ENCODE data around the gene ANGPTL8.

The ANGPTL8 gene

GRCh38 chr19:11232555-11232954 lies 6.9 kb upstream of the ANGPTL8 start:
- CTCF ChIA-PET, result interaction anchor here (0.9 kb wide), 1 partner anchor 11 kb away, joined by 3 read pairs; no protein-coding TSS in a partner anchor
- DNase-seq (ENCODE audit: low read depth, low spot score), result no peak
- POLR2A ChIA-PET, result no interaction called here
- no peak overlapping the region for H3K4me3 ChIP-seq (ENCODE audit: low read depth, low read length)
- TF ChIP-seq CTCF (IDR thresholded peaks at IDR 0.05; ENCODE audit: insufficient read depth, low read length, missing control alignments), result no peak

GRCh38 chr19:11233073-11233472 lies 6.3 kb upstream of the ANGPTL8 start:
- no peak overlapping the region for H3K4me3 ChIP-seq (ENCODE audit: low read depth, low read length)
- POLR2A ChIA-PET, result no interaction called here
- TF ChIP-seq CTCF (IDR thresholded peaks at IDR 0.05; ENCODE audit: insufficient read depth, low read length, missing control alignments), result no peak
- CTCF ChIA-PET, result no interaction called here
- DNase-seq (ENCODE audit: low read depth, low spot score), result no peak

DNA sequence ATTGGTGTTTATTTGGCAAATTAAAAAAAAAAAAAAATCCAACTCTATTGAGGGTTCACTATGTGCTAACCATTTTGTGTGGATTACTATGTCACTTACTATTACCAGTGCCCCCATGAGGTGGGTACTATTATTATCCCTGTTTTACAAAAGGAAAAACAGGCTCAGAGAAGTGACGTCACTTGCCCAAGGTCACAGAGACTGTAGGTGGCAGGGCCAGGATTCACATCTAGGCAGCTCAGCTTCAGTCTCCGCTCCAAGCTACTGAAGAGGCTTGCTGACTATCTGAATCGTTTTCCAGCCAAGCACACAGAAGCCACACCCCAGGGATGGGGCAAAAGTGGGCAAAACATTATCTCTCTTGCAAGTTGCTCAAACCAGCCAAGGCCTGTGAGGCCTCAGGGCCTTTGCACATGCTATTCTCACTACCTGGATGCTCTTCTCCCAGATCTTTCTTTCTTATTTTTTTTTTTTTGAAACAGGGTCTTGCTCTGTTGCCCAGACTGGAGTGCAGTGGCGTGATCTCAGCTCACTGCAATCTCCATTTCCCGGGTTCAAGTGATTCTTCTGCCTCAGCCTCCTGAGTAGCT lies 4.8 kb upstream of the ANGPTL8 start:
- DNase-seq (ENCODE audit: low read depth, low spot score), result no peak
- TF ChIP-seq CTCF (IDR thresholded peaks at IDR 0.05; ENCODE audit: insufficient read depth, low read length, missing control alignments), result no peak
- POLR2A ChIA-PET, result no interaction called here
- H3K4me3 ChIP-seq (ENCODE audit: low read depth, low read length), result no peak overlapping the region
- CTCF ChIA-PET, result no interaction called here

- POLR2A ChIA-PET, result no interaction called here
- no peak for DNase-seq (ENCODE audit: low read depth, low spot score)
- no peak for TF ChIP-seq CTCF (IDR thresholded peaks at IDR 0.05; ENCODE audit: insufficient read depth, low read length, missing control alignments)
- CTCF ChIA-PET, result no interaction called here
- no peak overlapping the region for H3K4me3 ChIP-seq (ENCODE audit: low read depth, low read length)
These were observed 2.8 kb upstream of the ANGPTL8 start for GRCh38 chr19:11236324-11237301.

DNA sequence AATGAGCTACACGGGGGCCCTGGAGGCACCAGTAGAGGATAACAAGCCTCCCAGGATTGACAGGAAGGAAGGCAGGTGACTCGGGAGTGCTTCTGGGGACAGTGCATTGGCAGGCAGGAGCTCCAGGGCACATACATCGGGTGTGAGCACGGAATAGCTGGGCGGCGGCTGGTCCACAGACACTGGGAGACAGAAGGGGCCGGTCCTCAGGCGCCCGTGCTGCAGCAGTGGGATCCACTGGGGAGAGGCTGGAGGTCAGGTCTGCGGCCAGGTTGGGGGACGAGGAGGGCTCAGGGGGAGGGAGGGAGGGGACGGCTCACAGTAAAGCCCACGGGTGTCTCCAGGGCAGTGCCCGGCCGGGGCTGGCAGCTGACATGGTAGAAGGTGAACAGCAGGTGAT lies 2.1 kb upstream of the ANGPTL8 start:
- TF ChIP-seq CTCF (IDR thresholded peaks at IDR 0.05; ENCODE audit: insufficient read depth, low read length, missing control alignments), result no peak
- H3K4me3 ChIP-seq (ENCODE audit: low read depth, low read length), result no peak overlapping the region
- ChIA-PET CTCF (no interaction called here), POLR2A (interaction anchor here (0.5 kb wide), 1 partner anchor 40 kb away, joined by 4 read pairs; no protein-coding TSS in a partner anchor)
- no peak for DNase-seq (ENCODE audit: low read depth, low spot score)

GRCh38 chr19:11238041-11238440 lies 1.4 kb upstream of the ANGPTL8 start:
- POLR2A ChIA-PET, result no interaction called here
- no peak overlapping the region for H3K4me3 ChIP-seq (ENCODE audit: low read depth, low read length)
- CTCF ChIA-PET, result no interaction called here
- TF ChIP-seq CTCF (IDR thresholded peaks at IDR 0.05; ENCODE audit: insufficient read depth, low read length, missing control alignments), result no peak
- no peak for DNase-seq (ENCODE audit: low read depth, low spot score)
